Neural progenitor cell (in vitro differentiated cells): ENCODE measurements around the gene SEMA3G. TPM values are rescaled to one million over a fixed set of nuclear protein-coding genes. Genes with fewer than 3 reads are reported as not detected.
A peak's percentile ranks its signal among the peaks of the same experiment; 100 is the strongest.

ENCODE experiments used
- DNase-seq: peaks from one replicate; pipeline ENCODE4 v3.0.0-alpha.2; 2016; ENCODE audit warnings: low spot score
- H2AFZ ChIP-seq: fragments of 200-600 bp; sonication (generic); replicated peaks from 2 replicates; pipeline ENCODE4 v1.6.1; 2016; ENCODE audit warnings: antibody characterized with exemption
- H3F3A ChIP-seq: fragments of 200-600 bp; sonication (generic); 2 replicates; pipeline ENCODE4 v1.6.1; 2016; ENCODE audit warnings: antibody characterized with exemption, low read depth
- H3K27ac ChIP-seq: fragments of 200-600 bp; sonication (generic); 2 replicates; pipeline ENCODE4 v1.5.1; 2016; ENCODE audit warnings: mild to moderate bottlenecking
- H3K27me3 ChIP-seq: fragments of 200-600 bp; sonication (generic); 2 replicates; pipeline ENCODE4 v1.6.1; 2016; ENCODE audit warnings: mild to moderate bottlenecking, moderate library complexity
- H3K36me3 ChIP-seq: fragments of 200-600 bp; sonication (generic); 2 replicates; pipeline ENCODE4 v1.5.1; 2016
- H3K4me1 ChIP-seq: fragments of 200-600 bp; sonication (generic); 2 replicates; pipeline ENCODE4 v1.6.1; 2016; ENCODE audit warnings: mixed run types
- H3K4me2 ChIP-seq: fragments of 200-600 bp; sonication (generic); 2 replicates; pipeline ENCODE4 v1.6.1; 2016
- H3K4me3 ChIP-seq: fragments of 200-600 bp; sonication (generic); 2 replicates; pipeline ENCODE4 v1.5.1; 2016
- H3K79me2 ChIP-seq: fragments of 200-600 bp; sonication (generic); 2 replicates; pipeline ENCODE4 v1.6.1; 2016; ENCODE audit warnings: low read depth
- H3K9ac ChIP-seq: fragments of 200-600 bp; sonication (generic); 2 replicates; pipeline ENCODE4 v1.6.1; 2016
- H3K9me3 ChIP-seq: fragments of 200-600 bp; sonication (generic); 2 replicates; pipeline ENCODE4 v1.5.1; 2016; ENCODE audit warnings: low read depth
- H4K20me1 ChIP-seq: fragments of 200-600 bp; sonication (generic); 2 replicates; pipeline ENCODE4 v1.6.1; 2016; ENCODE audit warnings: low read depth
- H3K27ac Mint-ChIP-seq: 3 replicates; pipeline ENCODE4 v1.8.0; 2021; ENCODE audit warnings: mixed read lengths
- H3K27me3 Mint-ChIP-seq: 2 replicates; pipeline ENCODE4 v1.8.0; 2022; ENCODE audit warnings: low read depth, mild to moderate bottlenecking, inconsistent platforms, moderate library complexity, mixed read lengths; ENCODE audit not compliant: insufficient read depth
- H3K36me3 Mint-ChIP-seq: 3 replicates; pipeline ENCODE4 v1.8.0; 2021; ENCODE audit warnings: mixed read lengths
- H3K4me1 Mint-ChIP-seq: 3 replicates; pipeline ENCODE4 v1.8.0; 2021; ENCODE audit warnings: mixed read lengths
- H3K4me3 Mint-ChIP-seq: 3 replicates; pipeline ENCODE4 v1.8.0; 2021; ENCODE audit warnings: mild to moderate bottlenecking, moderate library complexity, mixed read lengths
- H3K9me3 Mint-ChIP-seq: 3 replicates; pipeline ENCODE4 v1.8.0; 2020; ENCODE audit warnings: mixed read lengths
- CTCF ChIP-seq: fragments of 200-600 bp; sonication (generic); IDR thresholded peaks from 2 replicates; pipeline ENCODE4 v1.5.1; 2017; ENCODE audit warnings: antibody characterized with exemption, mild to moderate bottlenecking
- EZH2 ChIP-seq: fragments of 200-600 bp; sonication (generic); IDR thresholded peaks from 2 replicates; pipeline ENCODE4 v1.6.1; 2017; ENCODE audit warnings: antibody characterized with exemption, mild to moderate bottlenecking, moderate library complexity
- EZH2phosphoT487 ChIP-seq: fragments of 200-600 bp; sonication (generic); IDR thresholded peaks from 2 replicates; pipeline ENCODE4 v1.6.1; 2017; ENCODE audit warnings: antibody characterized with exemption
- total RNA-seq: library from RNA; depleted of rRNA; stranded (reverse); fragments of >200 nt; gene quantifications from 2 replicates; pipeline ENCODE4 v1.2.3, GENCODE V29; 2015; ENCODE audit warnings: low replicate concordance

SEMA3G gene
- total RNA-seq, 1 donor from 2014 or later = 0.79 TPM

DNA sequence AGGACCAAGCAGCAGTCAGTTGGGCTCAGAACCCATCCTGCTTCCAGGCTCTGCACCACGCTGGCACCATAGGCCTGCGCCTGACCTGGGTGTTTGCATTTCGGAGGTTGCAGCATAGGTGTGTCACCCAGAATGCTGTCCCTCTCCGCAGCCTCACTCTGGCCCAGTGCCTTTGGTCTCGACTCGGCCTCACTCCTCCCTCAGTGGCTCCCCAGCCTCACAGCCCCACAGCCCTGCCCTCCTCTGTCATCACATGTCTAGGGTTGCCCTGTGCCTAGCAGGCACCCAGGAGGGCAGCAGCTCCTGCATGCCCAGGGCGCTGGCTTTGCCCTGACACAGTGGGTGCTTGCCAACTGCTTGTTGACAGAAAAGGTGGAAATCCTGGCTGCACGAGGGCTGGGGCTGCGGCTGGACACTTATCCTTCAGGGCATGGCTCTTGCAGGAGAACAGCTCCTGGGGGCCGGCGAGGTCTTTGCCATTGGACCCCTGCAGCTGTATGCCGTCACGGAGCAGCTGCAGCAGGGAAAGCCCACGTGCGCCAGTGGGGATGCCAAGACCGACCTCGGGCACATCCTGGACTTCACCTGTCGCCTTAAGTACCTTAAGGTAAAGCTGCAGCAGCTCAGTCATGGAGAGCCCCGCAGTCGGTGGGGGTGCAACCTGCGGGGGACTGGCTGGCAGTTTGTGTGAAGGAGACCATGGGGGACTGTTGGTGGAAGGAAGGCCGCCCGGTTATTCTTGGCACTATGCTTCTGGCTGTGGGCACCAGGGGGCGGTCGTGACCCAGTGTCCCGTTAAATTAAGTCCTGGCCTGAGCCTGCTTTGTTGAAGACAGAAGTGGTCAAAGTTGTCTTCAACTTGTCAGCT, 26.7 kb upstream of the SEMA3G start:
- H3K79me2 ChIP-seq = peaks cover 24% of the 10 kb centered on the region
- peaks cover 5% of the 10 kb centered on the region for H3K36me3 ChIP-seq
- H3K27me3 Mint-ChIP-seq = no peaks in the 10 kb centered on the region
- H3K36me3 Mint-ChIP-seq = peaks cover 27% of the 10 kb centered on the region
- no peak overlapping the region for H3K9ac ChIP-seq
- no peaks in the 10 kb centered on the region for H3K9me3 ChIP-seq
- no peak overlapping the region for H3K27ac Mint-ChIP-seq
- no peak overlapping the region for H3K27ac ChIP-seq
- H3K4me2 ChIP-seq = no peak overlapping the region
- TF ChIP-seq EZH2 (no peak), CTCF (peak; percentile 70)
- peaks cover 9% of the 10 kb centered on the region for H3F3A ChIP-seq
- no peak overlapping the region for H3K4me3 ChIP-seq
- H4K20me1 ChIP-seq = peaks cover 56% of the 10 kb centered on the region
- H3K27me3 ChIP-seq = no peaks in the 10 kb centered on the region
- H3K4me1 Mint-ChIP-seq = peaks cover 12% of the 10 kb centered on the region
- H3K4me3 Mint-ChIP-seq = no peak overlapping the region
- H3K4me1 ChIP-seq = no peaks in the 10 kb centered on the region
- no peaks in the 10 kb centered on the region for H3K9me3 Mint-ChIP-seq
- peak; percentile 68 for DNase-seq
- no peak overlapping the region for H2AFZ ChIP-seq

DNA sequence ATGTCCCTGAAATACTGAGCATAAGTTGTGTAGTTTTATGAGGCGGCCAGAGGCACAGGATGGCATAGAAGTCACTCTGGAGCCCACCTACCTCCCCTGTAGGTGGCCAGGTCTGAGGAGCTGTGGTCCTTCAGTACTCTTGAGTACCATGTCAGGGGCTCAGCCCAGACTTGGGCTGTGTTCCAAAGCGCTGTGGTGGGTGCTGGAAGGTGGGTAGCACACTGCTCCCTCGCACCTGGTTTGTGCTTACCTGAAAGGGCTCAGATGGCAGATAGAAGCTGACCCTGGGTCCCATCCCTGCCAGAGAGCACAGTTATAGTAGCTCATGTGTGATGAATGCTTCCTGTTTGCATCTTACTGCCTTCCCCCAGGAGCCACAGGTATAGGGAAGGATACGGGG, 26.0 kb upstream of the SEMA3G start:
- H3K4me1 ChIP-seq = no peaks in the 10 kb centered on the region
- H3K27me3 Mint-ChIP-seq = peaks cover 2% of the 10 kb centered on the region
- no peak overlapping the region for H3K9ac ChIP-seq
- H3K9me3 ChIP-seq = no peaks in the 10 kb centered on the region
- H3K79me2 ChIP-seq = peaks cover 31% of the 10 kb centered on the region
- H4K20me1 ChIP-seq = peaks cover 59% of the 10 kb centered on the region
- no peaks in the 10 kb centered on the region for H3K9me3 Mint-ChIP-seq
- DNase-seq = no peak
- no peak overlapping the region for H3K27ac Mint-ChIP-seq
- no peaks in the 10 kb centered on the region for H3K27me3 ChIP-seq
- H3F3A ChIP-seq = peaks cover 9% of the 10 kb centered on the region
- no peak overlapping the region for H3K4me3 ChIP-seq
- no peak overlapping the region for H3K4me3 Mint-ChIP-seq
- H2AFZ ChIP-seq = no peak overlapping the region
- peaks cover 27% of the 10 kb centered on the region for H3K36me3 Mint-ChIP-seq
- H3K27ac ChIP-seq = no peak overlapping the region
- TF ChIP-seq CTCF = no peak
- no peak for TF ChIP-seq EZH2
- TF ChIP-seq EZH2phosphoT487 = no peak
- peaks cover 5% of the 10 kb centered on the region for H3K36me3 ChIP-seq
- no peak overlapping the region for H3K4me2 ChIP-seq
- H3K4me1 Mint-ChIP-seq = peaks cover 12% of the 10 kb centered on the region

GRCh38 chr3:52469001-52469400, 24.1 kb upstream of the SEMA3G start:
- Mint-ChIP-seq H3K4me3 (no peak overlapping the region), H3K36me3 (peaks cover 23% of the 10 kb centered on the region), H3K4me1 (peaks cover 12% of the 10 kb centered on the region), H3K27me3 (peaks cover 2% of the 10 kb centered on the region), H3K27ac (no peak overlapping the region), H3K9me3 (no peaks in the 10 kb centered on the region)
- Histone ChIP-seq H3K9ac (no peak overlapping the region), H3K27ac (no peak overlapping the region), H3K27me3 (no peaks in the 10 kb centered on the region), H3F3A (peaks cover 14% of the 10 kb centered on the region), H3K9me3 (no peaks in the 10 kb centered on the region), H3K79me2 (peaks cover 50% of the 10 kb centered on the region), H4K20me1 (peaks cover 75% of the 10 kb centered on the region), H3K36me3 (peaks cover 5% of the 10 kb centered on the region), H3K4me1 (no peaks in the 10 kb centered on the region), H2AFZ (no peak overlapping the region), H3K4me3 (no peak overlapping the region), H3K4me2 (no peak overlapping the region)
- no peak for DNase-seq
- TF ChIP-seq EZH2 (no peak), EZH2phosphoT487 (no peak), CTCF (no peak)
